ENCODE results near the gene OPTC.

The OPTC gene

DNA sequence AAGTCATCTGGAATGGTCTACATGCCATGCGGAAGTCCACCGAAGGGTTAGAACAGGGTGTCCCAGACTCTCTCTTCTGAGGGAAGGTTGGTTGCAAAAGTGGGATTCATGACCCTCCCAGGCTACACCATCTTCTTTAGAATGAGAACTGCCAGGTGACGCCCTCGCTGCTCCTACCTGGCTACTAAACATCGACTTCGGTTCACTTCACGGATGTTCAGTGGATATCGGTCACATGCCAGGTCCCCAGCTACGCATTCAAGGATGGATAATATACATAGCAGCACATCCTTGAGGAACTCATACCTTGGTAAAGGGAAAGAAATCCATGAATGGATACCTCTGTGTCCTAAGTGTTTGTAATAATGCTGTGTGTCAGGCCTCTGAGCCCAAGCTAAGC lies 3.3 kb upstream of the OPTC start:
- CTCF ChIA-PET = interaction anchor here (0.7 to 10.1 kb wide), 4 partner anchors 138 to 222 kb away, joined by 3 to 152 read pairs (median 68); no protein-coding TSS in a partner anchor
- no peaks in the 10 kb centered on the region for H3K9me3 Mint-ChIP-seq
- H3K4me1 Mint-ChIP-seq = peaks cover 6% of the 10 kb centered on the region
- H3K36me3 Mint-ChIP-seq = no peaks in the 10 kb centered on the region
- H3K27ac Mint-ChIP-seq = no peak overlapping the region
- H3K4me3 Mint-ChIP-seq = no peak overlapping the region
- H3K27me3 Mint-ChIP-seq = peaks cover 38% of the 10 kb centered on the region
- no peak for DNase-seq

- H3K27ac Mint-ChIP-seq = no peak overlapping the region
- CTCF ChIA-PET = interaction anchor here (10.1 kb wide), 1 partner anchor 152 kb away, joined by 152 read pairs; no protein-coding TSS in a partner anchor
- H3K36me3 Mint-ChIP-seq = no peaks in the 10 kb centered on the region
- no peak overlapping the region for H3K4me3 Mint-ChIP-seq
- peaks cover 45% of the 10 kb centered on the region for H3K27me3 Mint-ChIP-seq
- peaks cover 6% of the 10 kb centered on the region for H3K4me1 Mint-ChIP-seq
- H3K9me3 Mint-ChIP-seq = no peaks in the 10 kb centered on the region
- no peak for DNase-seq
Measured at GRCh38 chr1:203491664-203492063, 2.3 kb upstream of the OPTC start.

- DNase-seq = no peak
- Mint-ChIP-seq H3K27me3 (peaks cover 43% of the 10 kb centered on the region), H3K9me3 (no peaks in the 10 kb centered on the region), H3K36me3 (no peaks in the 10 kb centered on the region), H3K27ac (no peak overlapping the region), H3K4me3 (no peak overlapping the region), H3K4me1 (peaks cover 6% of the 10 kb centered on the region)
- CTCF ChIA-PET = no interaction called here
Measured at GRCh38 chr1:203492082-203492747, 1.7 kb upstream of the OPTC start.

DNA sequence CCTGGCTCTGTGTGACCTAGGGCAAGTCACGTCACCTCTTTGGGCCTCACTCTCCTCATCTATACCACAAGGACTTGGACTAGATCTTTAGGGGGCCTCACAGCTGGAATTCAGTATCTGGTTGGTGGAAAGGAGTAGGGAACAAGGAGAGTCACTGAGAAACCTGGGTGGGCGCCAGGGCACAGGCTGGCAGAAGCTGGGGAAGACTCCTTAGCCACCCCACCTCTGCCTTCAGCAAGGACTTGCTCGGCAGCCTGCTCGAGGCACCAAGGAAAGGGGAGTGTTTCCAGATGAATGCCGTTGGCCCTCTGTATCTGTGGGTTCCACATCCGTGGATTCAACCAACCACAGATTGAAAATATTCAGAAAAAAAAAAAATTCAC lies 1.2 kb upstream of the OPTC start:
- CTCF ChIA-PET = no interaction called here

GRCh38 chr1:203495845-203496244 lies 1.9 kb downstream of the OPTC start:
- H3K4me3 Mint-ChIP-seq = no peak overlapping the region
- DNase-seq = no peak
- CTCF ChIA-PET = interaction anchor here (1.4 to 1.6 kb wide), 2 partner anchors 9 to 207 kb away, joined by 3 to 4 read pairs; no protein-coding TSS in a partner anchor
- no peak overlapping the region for H3K27ac Mint-ChIP-seq
- H3K9me3 Mint-ChIP-seq = no peaks in the 10 kb centered on the region
- no peaks in the 10 kb centered on the region for H3K36me3 Mint-ChIP-seq
- no peaks in the 10 kb centered on the region for H3K4me1 Mint-ChIP-seq
- H3K27me3 Mint-ChIP-seq = peaks cover 42% of the 10 kb centered on the region

More for the DNA sequence above, 1.2 kb upstream of the OPTC start:
- Mint-ChIP-seq H3K9me3 (no peaks in the 10 kb centered on the region), H3K4me1 (peaks cover 6% of the 10 kb centered on the region), H3K36me3 (no peaks in the 10 kb centered on the region), H3K27me3 (peaks cover 42% of the 10 kb centered on the region), H3K4me3 (no peak overlapping the region), H3K27ac (no peak overlapping the region)
- DNase-seq = no peak

DNA sequence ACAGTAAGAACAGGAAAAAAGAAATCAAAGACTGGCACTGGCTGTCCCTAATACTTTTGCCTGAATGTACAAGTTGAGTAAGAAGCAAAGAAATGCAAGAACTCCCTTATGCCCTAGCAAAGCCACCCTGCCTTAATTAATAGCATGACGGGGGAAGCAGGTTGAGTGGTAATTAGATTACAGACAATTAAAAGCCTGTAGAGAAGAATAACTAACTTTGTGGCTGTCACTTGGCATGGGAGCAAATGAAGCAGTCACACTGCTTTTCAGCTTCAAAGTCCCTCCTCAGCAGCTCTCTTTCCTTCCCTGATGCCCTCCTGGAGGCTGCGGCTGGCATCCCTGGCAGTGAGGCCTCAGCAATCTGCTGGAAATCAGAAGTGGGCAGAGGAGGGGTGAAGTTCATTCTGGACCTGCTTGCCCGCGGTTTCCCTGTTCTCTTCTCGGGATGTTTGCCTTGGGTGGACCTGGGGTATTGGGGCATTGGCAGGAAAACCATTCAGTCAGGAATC lies 3.4 kb downstream of the OPTC start:
- Mint-ChIP-seq H3K27me3 (peaks cover 39% of the 10 kb centered on the region), H3K4me1 (no peaks in the 10 kb centered on the region), H3K27ac (no peak overlapping the region), H3K36me3 (no peaks in the 10 kb centered on the region), H3K4me3 (no peak overlapping the region), H3K9me3 (no peaks in the 10 kb centered on the region)
- CTCF ChIA-PET = interaction anchor here (0.8 to 1.1 kb wide), 2 partner anchors 9 to 10 kb away, joined by 3 to 4 read pairs; no protein-coding TSS in a partner anchor
- DNase-seq = no peak

DNA sequence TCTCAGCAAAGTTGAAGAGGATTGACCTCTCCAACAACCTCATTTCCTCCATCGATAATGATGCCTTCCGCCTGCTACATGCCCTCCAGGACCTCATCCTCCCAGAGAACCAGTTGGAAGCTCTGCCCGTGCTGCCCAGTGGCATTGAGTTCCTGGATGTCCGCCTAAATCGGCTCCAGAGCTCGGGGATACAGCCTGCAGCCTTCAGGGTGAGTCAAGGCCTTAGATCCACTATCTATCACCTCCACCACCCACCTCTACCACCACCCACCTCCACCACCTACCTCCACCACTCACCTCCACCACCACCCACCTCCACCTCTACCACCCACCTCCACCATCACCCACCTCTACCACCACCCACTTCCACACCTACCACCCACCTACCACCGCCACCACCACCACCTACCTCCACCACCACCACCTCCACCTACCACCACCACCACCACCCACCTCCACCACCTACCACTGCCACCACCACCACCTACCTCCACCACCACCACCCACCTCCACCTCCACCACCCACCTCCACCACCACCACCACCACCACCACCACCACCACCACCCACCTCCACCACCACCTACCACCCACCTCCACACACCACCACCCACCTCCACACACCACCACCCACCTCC lies 5.8 kb downstream of the OPTC start:
- no peak for DNase-seq
- Mint-ChIP-seq H3K36me3 (no peaks in the 10 kb centered on the region), H3K27me3 (peaks cover 39% of the 10 kb centered on the region), H3K4me3 (no peak overlapping the region), H3K27ac (no peak overlapping the region), H3K4me1 (no peaks in the 10 kb centered on the region), H3K9me3 (no peaks in the 10 kb centered on the region)
- CTCF ChIA-PET = no interaction called here

- CTCF ChIA-PET = no interaction called here
- no peak for DNase-seq
- Mint-ChIP-seq H3K27me3 (peaks cover 39% of the 10 kb centered on the region), H3K9me3 (no peaks in the 10 kb centered on the region), H3K36me3 (no peaks in the 10 kb centered on the region), H3K4me1 (no peaks in the 10 kb centered on the region), H3K27ac (no peak overlapping the region), H3K4me3 (no peak overlapping the region)
Measured at GRCh38 chr1:203500279-203500678, 6.3 kb downstream of the OPTC start.

DNA sequence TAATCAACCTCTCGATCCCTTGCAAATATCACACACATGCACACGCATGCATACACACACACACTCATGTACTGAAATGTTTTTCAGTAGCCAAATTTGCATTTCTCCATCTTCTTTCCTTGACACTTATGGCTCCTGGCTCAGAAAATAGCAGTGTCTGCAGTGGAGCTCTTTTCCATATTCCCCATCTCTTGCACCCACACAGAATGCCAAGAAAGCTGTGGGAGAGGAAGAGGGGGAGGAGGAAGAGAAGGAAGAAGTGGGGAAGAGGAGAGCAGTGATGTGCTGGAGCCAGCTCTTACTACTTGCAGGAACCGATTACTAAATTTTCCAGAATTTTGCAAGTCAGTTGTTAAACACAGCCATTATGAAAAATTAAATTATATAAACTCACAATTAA lies 9.9 kb downstream of the OPTC start:
- no peak overlapping the region for H3K4me3 Mint-ChIP-seq
- H3K36me3 Mint-ChIP-seq = no peaks in the 10 kb centered on the region
- CTCF ChIA-PET = interaction anchor here (0.7 to 8.9 kb wide), 22 partner anchors 8 to 295 kb away, joined by 3 to 132 read pairs (median 4); partner anchors contain the start of genes ATP2B4 and OPTC
- no peaks in the 10 kb centered on the region for H3K4me1 Mint-ChIP-seq
- H3K27me3 Mint-ChIP-seq = peaks cover 29% of the 10 kb centered on the region
- H3K27ac Mint-ChIP-seq = no peak overlapping the region
- DNase-seq = no peak
- no peaks in the 10 kb centered on the region for H3K9me3 Mint-ChIP-seq

- DNase-seq = peak; percentile 85
- no peaks in the 10 kb centered on the region for H3K4me1 Mint-ChIP-seq
- no peak overlapping the region for H3K4me3 Mint-ChIP-seq
- CTCF ChIA-PET = interaction anchor here (0.6 to 8.9 kb wide), 30 partner anchors 9 to 331 kb away, joined by 3 to 132 read pairs (median 4); partner anchors contain the start of genes ATP2B4 and OPTC
- H3K36me3 Mint-ChIP-seq = no peaks in the 10 kb centered on the region
- no peaks in the 10 kb centered on the region for H3K9me3 Mint-ChIP-seq
- H3K27me3 Mint-ChIP-seq = peaks cover 29% of the 10 kb centered on the region
- H3K27ac Mint-ChIP-seq = no peak overlapping the region
Measured at GRCh38 chr1:203504400-203505250, 10.7 kb downstream of the OPTC start.

DNA sequence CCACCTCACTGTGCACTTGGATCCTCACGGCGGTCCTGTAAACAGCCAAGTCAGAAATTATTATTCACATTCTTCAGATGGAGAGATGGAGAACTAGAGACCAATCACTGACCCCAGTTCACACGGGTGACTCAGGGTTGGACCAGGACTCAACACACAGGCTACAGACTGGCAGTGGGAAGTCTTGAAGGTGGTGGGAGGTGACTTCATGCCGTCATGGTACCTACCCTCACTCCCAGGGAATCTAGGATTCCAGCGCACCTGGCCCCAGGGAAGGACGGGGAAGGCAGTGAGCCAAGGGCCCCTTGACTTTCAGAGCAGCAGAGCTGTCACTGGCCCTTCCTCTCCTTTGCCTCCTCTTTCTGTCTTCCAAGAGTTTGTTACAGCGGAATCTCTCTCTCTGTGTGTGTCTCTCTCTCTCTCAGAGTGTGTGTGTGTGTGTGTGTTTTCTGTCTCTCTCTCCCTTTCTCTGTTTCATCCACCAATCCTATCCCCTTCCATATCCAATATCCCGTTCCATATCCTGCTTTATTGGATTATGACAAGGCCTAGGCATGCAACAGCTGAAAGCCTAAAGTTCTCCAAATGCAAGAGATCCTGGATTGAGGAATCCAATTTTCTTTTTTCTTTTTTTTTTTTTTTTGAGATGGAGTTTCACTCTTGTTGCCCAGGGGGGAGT lies 11.7 kb downstream of the OPTC start:
- H3K9me3 Mint-ChIP-seq = no peaks in the 10 kb centered on the region
- no peaks in the 10 kb centered on the region for H3K4me1 Mint-ChIP-seq
- DNase-seq = no peak
- no peak overlapping the region for H3K4me3 Mint-ChIP-seq
- CTCF ChIA-PET = interaction anchor here (0.5 to 8.9 kb wide), 14 partner anchors 12 to 330 kb away, joined by 3 to 132 read pairs (median 4); partner anchors contain the start of gene OPTC
- peaks cover 33% of the 10 kb centered on the region for H3K27me3 Mint-ChIP-seq
- no peaks in the 10 kb centered on the region for H3K36me3 Mint-ChIP-seq
- H3K27ac Mint-ChIP-seq = no peak overlapping the region

- CTCF ChIA-PET = interaction anchor here (0.6 to 8.9 kb wide), 5 partner anchors 12 to 195 kb away, joined by 3 to 132 read pairs (median 3); no protein-coding TSS in a partner anchor
- H3K36me3 Mint-ChIP-seq = no peaks in the 10 kb centered on the region
- no peaks in the 10 kb centered on the region for H3K4me1 Mint-ChIP-seq
- H3K4me3 Mint-ChIP-seq = no peak overlapping the region
- no peak for DNase-seq
- H3K9me3 Mint-ChIP-seq = no peaks in the 10 kb centered on the region
- H3K27ac Mint-ChIP-seq = no peak overlapping the region
- H3K27me3 Mint-ChIP-seq = peaks cover 27% of the 10 kb centered on the region
Measured at GRCh38 chr1:203506858-203507626, 13.1 kb downstream of the OPTC start.

DNA sequence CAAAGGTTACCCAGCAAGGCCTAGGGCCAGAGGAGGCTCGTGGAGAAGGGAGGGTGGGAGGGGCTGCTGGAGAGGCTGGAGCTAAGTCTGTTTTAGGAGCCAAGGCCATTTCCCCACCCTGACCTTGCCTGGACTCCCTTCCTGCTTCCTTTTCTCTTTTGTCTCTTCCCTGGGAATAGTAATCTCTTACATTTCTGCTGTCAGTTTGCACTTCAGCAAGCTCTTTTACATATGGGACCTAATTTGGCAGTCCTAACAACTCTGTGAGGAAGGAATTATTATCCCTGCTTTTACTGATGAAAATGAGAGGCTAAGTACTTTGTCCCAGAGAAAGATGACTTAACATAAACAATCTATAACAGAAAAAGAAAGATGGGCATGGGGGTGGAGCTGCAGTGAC lies 13.8 kb downstream of the OPTC start:
- Mint-ChIP-seq H3K9me3 (no peaks in the 10 kb centered on the region), H3K36me3 (no peaks in the 10 kb centered on the region), H3K27me3 (peaks cover 20% of the 10 kb centered on the region), H3K27ac (no peak overlapping the region), H3K4me3 (no peak overlapping the region), H3K4me1 (peaks cover 5% of the 10 kb centered on the region)
- CTCF ChIA-PET = interaction anchor here (0.7 to 8.9 kb wide), 4 partner anchors 11 to 621 kb away, joined by 3 to 132 read pairs (median 3); no protein-coding TSS in a partner anchor
- DNase-seq = no peak
